ENCODE results near the gene NAB1.

Gene NAB1

DNA sequence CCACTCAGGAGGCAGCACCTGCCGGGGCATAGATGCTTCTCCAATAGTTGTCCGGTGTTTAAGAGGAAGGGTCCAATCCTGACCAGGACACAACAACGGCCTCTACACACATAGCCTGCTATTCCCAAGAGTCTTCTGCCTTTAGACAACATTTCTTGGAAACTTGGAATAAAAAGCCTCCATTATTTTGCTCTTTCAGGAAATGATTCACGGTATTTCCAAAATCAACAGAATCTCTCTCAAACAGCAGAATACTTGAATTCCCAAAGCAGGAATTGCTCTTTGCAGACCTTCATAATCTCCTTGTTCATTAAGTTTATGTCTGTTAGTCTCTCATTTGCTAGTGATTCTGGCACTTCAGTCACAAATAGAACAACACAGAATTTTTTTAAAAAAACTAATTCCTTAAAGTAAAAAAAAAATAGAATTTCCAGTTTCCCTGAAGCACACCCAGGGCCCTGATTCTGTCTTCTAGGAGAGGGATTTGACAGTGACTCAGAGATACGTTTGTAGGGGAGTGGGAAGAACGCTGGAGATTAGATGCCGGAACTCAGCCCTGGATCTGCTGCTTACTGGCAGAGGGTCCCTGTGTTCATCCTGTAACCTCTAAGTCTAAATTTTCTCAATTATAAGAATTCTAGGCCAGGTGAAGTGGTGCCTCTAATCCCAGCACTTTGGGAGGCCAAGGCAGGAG, 74.7 kb downstream of the NAB1 start:
- TF ChIP-seq CTCF (IDR thresholded peaks at IDR 0.05; ENCODE audit: extremely low read depth, missing control alignments): no peak
- no peak for DNase-seq (ENCODE audit: low spot score)

DNA sequence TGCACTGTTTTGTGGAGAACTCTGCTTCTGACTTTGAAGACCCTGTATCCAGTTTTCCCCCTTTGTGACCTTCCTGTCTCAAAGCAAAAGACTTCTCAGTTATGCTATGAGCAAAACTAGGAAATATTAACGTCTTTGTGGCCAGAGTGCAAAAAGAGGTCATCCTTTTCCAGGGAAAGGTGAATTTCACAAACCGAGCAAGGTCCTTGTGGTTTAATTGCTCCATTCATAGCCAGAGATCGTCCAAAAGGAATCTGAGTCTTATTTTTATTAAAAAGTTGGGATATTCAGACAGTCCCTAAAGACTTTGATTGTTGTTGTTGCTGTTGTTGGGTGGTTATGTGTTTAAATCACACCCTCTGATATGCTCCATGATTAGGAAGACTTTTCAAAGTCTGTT, 77.4 kb downstream of the NAB1 start:
- no peak for TF ChIP-seq CTCF (IDR thresholded peaks at IDR 0.05; ENCODE audit: extremely low read depth, missing control alignments)
- no peak for DNase-seq (ENCODE audit: low spot score)

GRCh38 chr2:190736355-190736754, 87.5 kb downstream of the NAB1 start:
- TF ChIP-seq CTCF (IDR thresholded peaks at IDR 0.05; ENCODE audit: extremely low read depth, missing control alignments): no peak
- no peak for DNase-seq (ENCODE audit: low spot score)

DNA sequence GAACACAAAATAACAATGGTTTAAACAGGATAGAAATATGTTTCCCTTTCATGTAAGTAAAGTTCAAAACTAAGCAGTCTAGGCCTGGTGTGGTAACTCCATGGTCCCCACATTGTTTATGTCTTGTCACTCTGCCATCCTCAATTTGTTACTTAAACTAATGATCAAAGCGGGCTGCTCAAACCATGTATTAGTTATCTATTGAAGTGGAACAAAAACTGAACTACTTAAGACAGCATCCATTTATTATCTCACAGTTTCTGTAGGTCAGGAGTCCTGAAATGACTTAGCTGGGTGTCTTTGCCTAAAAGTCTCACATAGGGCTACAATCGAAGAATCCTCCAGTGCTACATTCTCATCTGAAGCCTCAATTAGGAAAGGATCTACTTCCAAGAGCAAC, 91.6 kb downstream of the NAB1 start:
- TF ChIP-seq CTCF (IDR thresholded peaks at IDR 0.05; ENCODE audit: extremely low read depth, missing control alignments): no peak
- DNase-seq (ENCODE audit: low spot score): no peak

Measured in GM20000 (cell line).